HCT116 (cell line): ENCODE data around the gene DPP4.

Source experiments
- CEBPB ChIP-seq: IDR thresholded peaks from 2 replicates; pipeline ENCODE4 v1.6.1; 2012; ENCODE audit warnings: low read depth
- CTCF ChIP-seq, 3 experiments: fragments of 200-600 bp in 1 of 3; sonication (generic) in 1 of 3; IDR thresholded peaks in 2 of 3; conservative IDR thresholded peaks in 1 of 3; 2 replicates each; pipeline ENCODE4 v1.5.1; 2012 to 2017; ENCODE audit warnings: low read depth in 2 of 3, low read length in 2 of 3, antibody characterized with exemption in 1 of 3, borderline replicate concordance in 1 of 3, control low read depth in 1 of 3, mild to moderate bottlenecking in 1 of 3, mixed read lengths in 1 of 3, mixed run types in 1 of 3, moderate library complexity in 1 of 3; ENCODE audit not compliant: insufficient read depth in 1 of 3
- ELF1 ChIP-seq: IDR thresholded peaks from 2 replicates; pipeline ENCODE4 v1.6.1; 2012; ENCODE audit warnings: low read depth, borderline replicate concordance
- EZH2 ChIP-seq: fragments of 200-600 bp; sonication (generic); IDR thresholded peaks from 2 replicates; pipeline ENCODE4 v1.6.1; 2017; ENCODE audit warnings: antibody characterized with exemption, mixed run types
- JUND ChIP-seq: IDR thresholded peaks from 2 replicates; pipeline ENCODE4 v1.6.1; 2012
- MAX ChIP-seq: IDR thresholded peaks from 2 replicates; pipeline ENCODE4 v1.6.1; 2012
- POLR2A ChIP-seq: IDR thresholded peaks from 2 replicates; pipeline ENCODE4 v1.7.0; 2011; ENCODE audit warnings: borderline replicate concordance; ENCODE audit not compliant: insufficient read depth, insufficient read length; ENCODE audit errors: extremely low read depth
- POLR2AphosphoS5 ChIP-seq: IDR thresholded peaks from 2 replicates; pipeline ENCODE4 v1.6.1; 2011; ENCODE audit warnings: mild to moderate bottlenecking, low read depth, low read length, moderate library complexity
- RAD21 ChIP-seq: IDR thresholded peaks from 2 replicates; pipeline ENCODE4 v1.6.1; 2012; ENCODE audit warnings: low read depth, mild to moderate bottlenecking
- SIN3A ChIP-seq: IDR thresholded peaks from 2 replicates; pipeline ENCODE4 v1.6.1; 2012; ENCODE audit warnings: low read depth
- YY1 ChIP-seq: IDR thresholded peaks from 2 replicates; pipeline ENCODE4 v1.6.1; 2011; ENCODE audit warnings: low read length, low read depth, moderate library complexity, mild to moderate bottlenecking; ENCODE audit not compliant: insufficient replicate concordance; ENCODE audit errors: extremely low read depth
- ZBTB33 ChIP-seq: IDR thresholded peaks from 2 replicates; pipeline ENCODE4 v1.6.1; 2011; ENCODE audit warnings: mild to moderate bottlenecking, low read length, moderate library complexity; ENCODE audit not compliant: insufficient replicate concordance; ENCODE audit errors: extremely low read depth
- ZFX ChIP-seq: fragments of 450-650 bp; IDR thresholded peaks from 2 replicates; pipeline ENCODE4 v1.6.1; 2017
- ZNF274 ChIP-seq: fragments of 200-500 bp; sonication (Bioruptor generic); IDR thresholded peaks from 2 replicates; pipeline ENCODE4 v1.6.1; 2014; ENCODE audit warnings: mild to moderate bottlenecking, low read depth, low read length, inconsistent platforms

GRCh38 chr2:161976917-161977316, 97.1 kb downstream of the DPP4 start:
- no peak for TF ChIP-seq ZNF274
- no peak for TF ChIP-seq ZFX
- no peak for TF ChIP-seq YY1
- no peak for TF ChIP-seq CTCF (IDR thresholded peaks at IDR 0.05 in 2 of 3, conservative IDR thresholded peaks at IDR 0.05 in 1 of 3; ENCODE audit: borderline replicate concordance in 1 of 3, insufficient read depth in 1 of 3, low read depth in 2 of 3, low read length in 2 of 3)
- no peak for TF ChIP-seq ZBTB33
- TF ChIP-seq POLR2AphosphoS5: no peak
- no peak for TF ChIP-seq RAD21
- TF ChIP-seq POLR2A: no peak
- no peak for TF ChIP-seq MAX
- TF ChIP-seq SIN3A: no peak
- no peak for TF ChIP-seq CEBPB
- no peak for TF ChIP-seq EZH2
- TF ChIP-seq JUND: no peak
- no peak for TF ChIP-seq ELF1
